Right lobe of liver (tissue), 6 donors: ENCODE measurements around the gene PTH1R. TPM values are rescaled to one million over a fixed set of nuclear protein-coding genes. Genes with fewer than 3 reads are reported as not detected.
A peak's percentile ranks its signal among the peaks of the same experiment; 100 is the strongest.

Source experiments
- ATAC-seq, 4 donors: fragments of 200-7000 bp; cut with Tn5 transposase; one replicate each; pipeline ENCODE4 v1.9.1; 2020; ENCODE audit warnings: mild to moderate bottlenecking in 4 of 4, moderate library complexity in 4 of 4
- DNase-seq, 3 donors: peaks; one replicate each; pipeline ENCODE4 v3.0.0-alpha.2; 2020
- H3K27ac ChIP-seq, 3 donors: fragments of 200-600 bp; one replicate each; pipeline ENCODE4 v1.8.0; 2022
- H3K27me3 ChIP-seq, 2 donors: fragments of 200-600 bp; one replicate each; pipeline ENCODE4 v1.8.0; 2022
- H3K36me3 ChIP-seq, 4 donors: fragments of 200-600 bp; sonication (generic) in 1 of 4; one replicate each; pipeline versions ENCODE4 v1.5.1 to v1.8.0; 2017 to 2022; ENCODE audit warnings: control low read depth in 1 of 4
- H3K4me1 ChIP-seq, 4 donors: fragments of 200-600 bp; sonication (generic) in 1 of 4; one replicate each; pipeline versions ENCODE4 v1.5.1 to v1.8.0; 2017 to 2022; ENCODE audit warnings: control low read depth in 1 of 4
- H3K4me3 ChIP-seq, 3 donors: fragments of 200-600 bp; one replicate each; pipeline ENCODE4 v1.8.0; 2022
- H3K9me3 ChIP-seq, 4 donors: fragments of 200-600 bp; sonication (generic) in 1 of 4; one replicate each; pipeline versions ENCODE4 v1.5.1 to v1.8.0; 2017 to 2022; ENCODE audit warnings: control low read depth in 1 of 4
- CTCF ChIP-seq, 4 donors: fragments of 200-600 bp in 3 of 4; fragments of 450-650 bp in 1 of 4; IDR thresholded peaks; one replicate each; pipeline versions ENCODE4 v1.5.1 to v1.8.0; 2016 to 2022; ENCODE audit warnings: antibody characterized with exemption in 4 of 4, mild to moderate bottlenecking in 2 of 4
- POLR2A ChIP-seq: fragments of 450-650 bp; IDR thresholded peaks from one replicate; pipeline ENCODE4 v1.6.1; 2017; ENCODE audit warnings: antibody characterized with exemption, mild to moderate bottlenecking
- WGBS: methylation state at CpG from one replicate; pipeline ENCODE4 v1.1.6; 2018; ENCODE audit warnings: low coverage, low lambda C conversion rate; ENCODE audit not compliant: insufficient coverage; ENCODE audit errors: missing lambda C conversion rate; 5-methylcytosine and 5-hydroxymethylcytosine counted together
- intact Hi-C, 2 donors: fragments of 100-400 bp; cut with DNase I; formaldehyde crosslinking; loops; one replicate each; pipeline versions ENCODE4 v1.11.2 to v1.14.1; 2022
- total RNA-seq, 6 experiments: library from RNA; depleted of rRNA in 2 of 6; stranded (reverse); fragments of >200 nt in 2 of 6; fragmentation: NEBNext Ultra II Directional in 3 of 6; extraction: Animal tissue kit (Norgen Biotek cat#: 25700) in 3 of 6; gene quantifications; one replicate each; pipeline versions ENCODE4 v1.1.0 to v1.2.4, GENCODE V29; 2016 to 2023
- donor health status: DM: no; HTN: yes; CAD: no.
- donor health status: DM: no; HTN: no; CAD: no.
- donor health status: DM: no; HTN: no; CAD: no.
- donor health status: DM: no; HTN: yes; CAD: no.
- donor health status: DM: no; HTN: yes; CAD: no.

The PTH1R gene
- total RNA-seq, 6 experiments from 2014 or later = 6.1 to 32.5 (median 16.0) TPM

DNA sequence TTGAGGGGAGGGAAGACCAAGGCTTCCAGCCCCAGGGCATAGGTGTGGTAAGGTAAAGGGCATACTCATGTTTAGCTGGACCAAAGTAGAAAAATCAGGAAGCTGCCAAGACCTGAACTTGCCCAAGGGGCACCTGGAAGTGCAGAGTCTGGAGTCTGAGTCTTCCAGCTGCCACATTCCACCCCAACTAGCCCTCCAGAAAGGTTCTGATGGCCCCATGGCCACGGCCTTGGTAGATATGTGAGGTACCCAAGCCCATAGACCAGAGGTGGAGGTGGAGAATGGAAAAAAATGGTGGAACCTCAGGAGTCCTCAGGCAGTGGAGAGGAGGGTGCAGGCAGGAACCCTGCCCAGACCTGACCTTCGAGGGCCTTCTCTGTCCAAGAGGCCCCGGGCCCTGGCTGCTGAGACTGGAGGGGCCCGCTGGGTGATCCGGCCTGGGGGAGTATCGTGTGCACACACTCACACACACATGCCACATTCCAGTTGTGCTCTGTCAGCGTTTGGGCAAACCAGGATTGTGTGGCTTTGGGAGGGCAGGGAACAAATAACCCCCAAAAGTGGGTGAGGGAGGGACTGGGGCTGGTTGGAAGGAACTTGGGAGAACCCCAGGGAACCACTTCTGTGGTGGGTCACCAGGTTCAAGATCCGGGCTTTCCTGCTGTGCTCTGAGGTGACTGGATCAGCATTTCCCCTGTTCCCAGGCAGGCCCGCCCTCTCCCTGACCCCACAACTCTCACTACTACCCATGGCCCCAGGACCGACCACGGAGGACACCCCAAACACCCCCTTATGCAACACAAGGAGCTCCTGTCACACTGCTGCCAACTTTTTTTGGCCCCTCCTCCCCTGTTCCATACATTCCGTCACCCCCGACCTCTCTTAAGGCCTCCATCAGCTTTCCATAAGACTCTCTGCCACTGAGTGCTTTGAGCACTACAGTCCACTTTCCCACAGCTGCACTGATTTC lies 25.9 kb upstream of the PTH1R start:
- intact Hi-C loops = loop anchor here in 1 of 2 donors (10.0 kb wide), 1 partner anchor 53 kb away; no protein-coding TSS in a partner anchor
- no peaks in the 10 kb centered on the region for H3K27me3 ChIP-seq
- no peaks in the 10 kb centered on the region for H3K9me3 ChIP-seq
- H3K4me3 ChIP-seq = no peak overlapping the region
- DNase-seq (no peak), ATAC-seq (no peak)
- WGBS = 79% methylated on average over 7 of the region's 13 CpGs
- no peak overlapping the region for H3K27ac ChIP-seq
- no peaks in the 10 kb centered on the region for H3K36me3 ChIP-seq
- no peaks in the 10 kb centered on the region for H3K4me1 ChIP-seq
- TF ChIP-seq POLR2A (no peak), CTCF (IDR thresholded peaks at IDR 0.05) (no peak)

DNA sequence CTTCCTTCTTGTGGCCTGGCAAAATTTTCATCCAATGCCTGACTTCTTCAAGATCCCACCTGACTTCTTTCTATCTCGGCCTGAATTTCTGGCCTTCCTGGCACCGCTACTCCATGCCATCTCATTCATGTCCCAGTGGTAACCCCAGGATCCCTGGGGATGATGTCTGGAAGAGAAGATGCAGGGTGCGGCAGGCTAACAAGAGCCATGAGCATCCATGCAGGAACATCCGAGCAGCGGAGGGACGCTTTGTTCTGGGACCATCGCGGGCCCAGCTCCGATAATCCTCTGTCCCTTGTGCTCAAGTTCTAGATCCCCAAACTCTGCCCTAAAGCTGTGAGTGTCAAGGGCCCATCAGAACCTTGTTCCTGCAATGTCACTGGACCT lies 25.2 kb upstream of the PTH1R start:
- H3K9me3 ChIP-seq = no peaks in the 10 kb centered on the region
- H3K27ac ChIP-seq = no peak overlapping the region
- ATAC-seq (no peak), DNase-seq (no peak)
- no peaks in the 10 kb centered on the region for H3K4me1 ChIP-seq
- intact Hi-C loops = loop anchor here in 1 of 2 donors (10.0 kb wide), 1 partner anchor 52 kb away; no protein-coding TSS in a partner anchor
- no peak overlapping the region for H3K4me3 ChIP-seq
- TF ChIP-seq POLR2A (no peak), CTCF (IDR thresholded peaks at IDR 0.05) (no peak)
- no peaks in the 10 kb centered on the region for H3K27me3 ChIP-seq
- H3K36me3 ChIP-seq = no peaks in the 10 kb centered on the region
- WGBS = 92% methylated on average over 9 of the region's 9 CpGs

DNA sequence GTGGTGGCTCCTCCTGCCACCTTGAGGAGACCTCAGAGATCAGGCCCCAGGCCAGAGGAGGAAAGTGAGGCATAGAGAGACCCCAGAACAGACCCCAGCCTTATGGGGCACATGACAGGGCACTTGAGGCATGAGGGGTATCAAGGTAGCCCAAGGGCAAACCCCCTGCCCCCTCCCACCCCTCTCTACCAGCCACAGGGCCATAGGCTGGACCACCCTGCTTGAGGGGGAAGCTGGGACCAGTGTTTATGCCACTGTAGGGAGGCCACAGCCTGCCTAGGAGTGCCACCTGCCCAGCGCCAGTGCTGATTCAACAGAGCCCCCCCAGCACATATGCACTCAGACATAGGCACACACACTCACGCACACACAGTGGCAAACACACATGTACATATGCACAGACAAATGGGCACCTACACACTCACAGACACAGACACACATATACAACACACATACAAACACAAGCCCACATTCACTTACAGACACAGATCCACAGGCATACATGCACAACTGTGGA lies 24.6 kb upstream of the PTH1R start:
- intact Hi-C loops = loop anchor here in 1 of 2 donors (10.0 kb wide), 1 partner anchor 52 kb away; no protein-coding TSS in a partner anchor
- TF ChIP-seq CTCF (IDR thresholded peaks at IDR 0.05) (no peak), POLR2A (no peak)
- ATAC-seq (no peak), DNase-seq (no peak)
- no peaks in the 10 kb centered on the region for H3K9me3 ChIP-seq
- no peaks in the 10 kb centered on the region for H3K36me3 ChIP-seq
- no peak overlapping the region for H3K27ac ChIP-seq
- WGBS = no CpG with 5 or more reads among the region's 2 CpGs
- H3K4me3 ChIP-seq = no peak overlapping the region
- H3K4me1 ChIP-seq = no peaks in the 10 kb centered on the region
- H3K27me3 ChIP-seq = no peaks in the 10 kb centered on the region

- no peaks in the 10 kb centered on the region for H3K4me1 ChIP-seq
- DNase-seq (peak in 1 of 3 donors; percentile 36), ATAC-seq (no peak)
- WGBS = 86% methylated on average over 2 of the region's 15 CpGs
- no peaks in the 10 kb centered on the region for H3K27me3 ChIP-seq
- no peak for TF ChIP-seq POLR2A
- no peak for TF ChIP-seq CTCF (IDR thresholded peaks at IDR 0.05)
- no peaks in the 10 kb centered on the region for H3K36me3 ChIP-seq
- H3K9me3 ChIP-seq = no peaks in the 10 kb centered on the region
- no peak overlapping the region for H3K4me3 ChIP-seq
- no peak overlapping the region for H3K27ac ChIP-seq
- intact Hi-C loops = loop anchor here in 1 of 2 donors (10.0 kb wide), 1 partner anchor 51 kb away; no protein-coding TSS in a partner anchor
Observed at GRCh38 chr3:46853441-46854415, 23.8 kb upstream of the PTH1R start.
